HepG2 (cell line): Measurements from ENCODE around the gene ELAVL2. TPM values are rescaled to one million over a fixed set of nuclear protein-coding genes. Genes with fewer than 3 reads are reported as not detected.

Source experiments
- ATAC-seq: fragments of 200-7000 bp; cut with Tn5 transposase; 3 replicates; pipeline ENCODE4 v1.9.1; 2020; ENCODE audit warnings: mild to moderate bottlenecking, moderate library complexity
- BruUV-seq: library from RNA; stranded (reverse); fragments of 400-500 nt; replicated peaks from 2 replicates; lab custom pipeline; 2021; lab: Mats Ljungman, UMichigan
- CTCF ChIA-PET: fragments of 300-600 bp; formaldehyde crosslinking; extraction: SDS; loops from one replicate; lab custom pipeline; 2021; ENCODE audit warnings: low total read pairs, inconsistent platforms, low intra/inter-chr PET ratio; lab: Yijun Ruan, JAX
- POLR2A ChIA-PET: fragments of 350-600 bp; sonication (Branson Sonifier 250); formaldehyde crosslinking; loops from one replicate; lab custom pipeline; 2020; ENCODE audit warnings: antibody characterized with exemption, inconsistent platforms; lab: Yijun Ruan, JAX
- DNase-seq: peaks from one replicate; pipeline ENCODE4 v3.0.0-alpha.2; 2015; ENCODE audit warnings: low spot score
- FAIRE-seq: peaks from 3 replicates; lab custom pipeline; 2011; peaks lifted over from hg19 to GRCh38; lab: Jason Lieb, UNC
- H2AFZ ChIP-seq: one replicate; pipeline ENCODE4 v1.6.1; 2011; ENCODE audit warnings: low read length, inconsistent platforms
- H3K27ac ChIP-seq: fragments of 300-600 bp; 3 replicates; pipeline ENCODE4 v1.8.0; 2011; ENCODE audit warnings: mixed run types, mild to moderate bottlenecking, mixed read lengths, low read length, inconsistent platforms; ENCODE audit not compliant: insufficient read depth; ENCODE audit errors: extremely low read length
- H3K27me3 ChIP-seq, 2 experiments: fragments of 200-600 bp in 1 of 2; 2 replicates in 1 of 2; 3 replicates in 1 of 2; pipeline versions ENCODE4 v1.6.0 to v1.8.0; 2011; ENCODE audit warnings: low read length in 2 of 2, mild to moderate bottlenecking in 2 of 2, moderate library complexity in 2 of 2, inconsistent platforms in 1 of 2; ENCODE audit not compliant: insufficient read depth in 2 of 2, control insufficient read depth in 1 of 2
- H3K36me3 ChIP-seq, 2 experiments: fragments of 200-600 bp in 1 of 2; replicated peaks in 1 of 2; 2 replicates in 1 of 2; 3 replicates in 1 of 2; pipeline versions ENCODE4 v1.5.1 to v1.8.0; 2011; ENCODE audit warnings: low read length in 2 of 2, inconsistent platforms in 1 of 2; ENCODE audit not compliant: insufficient read depth in 2 of 2, control insufficient read depth in 1 of 2
- H3K4me1 ChIP-seq: 2 replicates; pipeline ENCODE4 v1.5.1; 2012; ENCODE audit warnings: low read length, inconsistent platforms; ENCODE audit not compliant: insufficient read depth
- H3K4me2 ChIP-seq: 2 replicates; pipeline ENCODE4 v1.6.0; 2011; ENCODE audit warnings: low read depth, low read length, inconsistent platforms
- H3K4me3 ChIP-seq, 3 experiments: fragments of 200-600 bp in 1 of 3; sonication (generic), shearing (Covaris generic) in 1 of 3; replicated peaks in 1 of 3; 2 replicates each; pipeline ENCODE4 v1.5.1; 2011 to 2016; ENCODE audit warnings: low read length in 3 of 3, inconsistent platforms in 2 of 3, low read depth in 2 of 3, mild to moderate bottlenecking in 2 of 3, control low read depth in 1 of 3, mixed read lengths in 1 of 3; ENCODE audit not compliant: insufficient read depth in 1 of 3
- H3K79me2 ChIP-seq: one replicate; pipeline ENCODE4 v1.6.1; 2011; ENCODE audit warnings: low read length, inconsistent platforms; ENCODE audit not compliant: insufficient read depth
- H3K9ac ChIP-seq: 2 replicates; pipeline ENCODE4 v1.6.0; 2011; ENCODE audit warnings: mild to moderate bottlenecking, low read depth, low read length, inconsistent platforms; ENCODE audit not compliant: insufficient read depth
- H3K9me3 ChIP-seq: 2 replicates; pipeline ENCODE4 v1.5.1; 2012; ENCODE audit warnings: mild to moderate bottlenecking, low read length
- H4K20me1 ChIP-seq: 2 replicates; pipeline ENCODE4 v1.6.0; 2011; ENCODE audit warnings: inconsistent platforms, mild to moderate bottlenecking, low read length, moderate library complexity; ENCODE audit not compliant: insufficient read depth
- FOXA1 ChIP-seq, 2 experiments: fragments of 450-650 bp in 1 of 2; sonication (generic) in 1 of 2; formaldehyde crosslinking in 1 of 2; IDR thresholded peaks; 2 replicates each; pipeline versions ENCODE4 v1.4.0 to v1.6.1; 2016 to 2020; ENCODE audit warnings: missing genetic modification reagents in 1 of 2
- KMT2B ChIP-seq: IDR thresholded peaks from 2 replicates; pipeline ENCODE4 v1.6.1; 2016; ENCODE audit warnings: missing genetic modification reagents, missing compliant biosample characterization
- MLLT10 ChIP-seq: sonication (generic); formaldehyde crosslinking; IDR thresholded peaks from 2 replicates; pipeline ENCODE4 v1.4.0; 2020; ENCODE audit warnings: missing genetic modification reagents
- SRSF9 ChIP-seq: fragments of 200-400 bp; formaldehyde crosslinking; IDR thresholded peaks from 2 replicates; pipeline ENCODE4 v1.6.1; 2018; ENCODE audit warnings: borderline replicate concordance, mild to moderate bottlenecking, low read depth, low read length; ENCODE audit not compliant: insufficient read depth, poor library complexity, severe bottlenecking
- SRY ChIP-seq: sonication (generic); formaldehyde crosslinking; IDR thresholded peaks from 2 replicates; pipeline ENCODE4 v1.8.0; 2022; ENCODE audit warnings: mild to moderate bottlenecking, missing genetic modification reagents
- TCF7L2 ChIP-seq: IDR thresholded peaks from 2 replicates; pipeline ENCODE4 v1.6.1; 2011; ENCODE audit warnings: mild to moderate bottlenecking, low read depth, low read length, moderate library complexity
- ZBTB7B ChIP-seq: sonication (generic); formaldehyde crosslinking; IDR thresholded peaks from 2 replicates; pipeline ENCODE4 v1.4.0; 2020; ENCODE audit warnings: missing genetic modification reagents
- ZNF20 ChIP-seq: sonication (generic); formaldehyde crosslinking; IDR thresholded peaks from 2 replicates; pipeline ENCODE4 v1.4.0; 2020; ENCODE audit warnings: mild to moderate bottlenecking, moderate library complexity, missing genetic modification reagents
- ZNF652 ChIP-seq: IDR thresholded peaks from 2 replicates; pipeline ENCODE4 v1.6.1; 2016; ENCODE audit warnings: low read depth, borderline replicate concordance
- WGBS: methylation state at CpG from one replicate; pipeline ENCODE4 v1.1.6; 2017; ENCODE audit warnings: low lambda C conversion rate; 5-methylcytosine and 5-hydroxymethylcytosine counted together
- in situ Hi-C: cut with HindIII; loops from 2 replicates; pipeline ENCODE4 v1.10.0; 2017; ENCODE audit warnings: low pct_unique_long_range_greater_than_20kb; ENCODE audit not compliant: extremely low pct_ligation_motif_present
- intact Hi-C: fragments of 100-400 bp; cut with micrococcal nuclease; formaldehyde crosslinking; loops from one replicate; pipeline ENCODE4 v1.10.0; 2022; ENCODE audit not compliant: unreplicated experiment
- polyA plus RNA-seq, 8 experiments: library from polyadenylated mRNA; depleted of rRNA in 3 of 8; stranded (reverse) in 7 of 8; unstranded in 1 of 8; fragments of >200 nt; fragmentation: Illumina TruSeq in 4 of 8; extraction: Trizol in 4 of 8; gene quantifications; 2 replicates each; pipeline versions ENCODE4 v1.2.1 to v1.2.3, GENCODE V29; 2011 to 2016; ENCODE audit warnings: low read depth in 4 of 8, missing spikeins in 1 of 8, mixed read lengths in 1 of 8; ENCODE audit not compliant: insufficient read depth in 1 of 8
- total RNA-seq, 5 experiments: library from RNA; depleted of rRNA; stranded (reverse); fragments of >200 nt; fragmentation: Illumina TruSeq; extraction: Trizol; gene quantifications; 2 replicates each; pipeline ENCODE4 v1.2.3, GENCODE V29; 2016; ENCODE audit warnings: low read depth in 1 of 5
- TF ChIP-seq, protein P1 (sequence below): sonication (generic); formaldehyde crosslinking; IDR thresholded peaks from 2 replicates; pipeline ENCODE4 v1.5.1; 2020; ENCODE audit warnings: missing genetic modification reagents, mild to moderate bottlenecking, borderline replicate concordance
- TF ChIP-seq, protein P2 (sequence below): sonication (generic); formaldehyde crosslinking; IDR thresholded peaks from 2 replicates; pipeline ENCODE4 v1.5.1; 2020; ENCODE audit warnings: mild to moderate bottlenecking, moderate library complexity, missing genetic modification reagents
- TF ChIP-seq, protein P3 (sequence below): sonication (generic); formaldehyde crosslinking; IDR thresholded peaks from 2 replicates; pipeline ENCODE4 v1.4.0; 2020; ENCODE audit warnings: missing genetic modification reagents
- TF ChIP-seq, protein P4 (sequence below): sonication (generic); formaldehyde crosslinking; IDR thresholded peaks from 2 replicates; pipeline ENCODE4 v1.9.0; 2021; ENCODE audit warnings: missing genetic modification reagents, mild to moderate bottlenecking, borderline replicate concordance
- TF ChIP-seq, protein P5 (sequence below): sonication (generic); formaldehyde crosslinking; IDR thresholded peaks from 2 replicates; pipeline ENCODE4 v1.4.0; 2020; ENCODE audit warnings: missing genetic modification reagents, borderline replicate concordance

The ELAVL2 gene
- total and polyA plus RNA-seq, 2 of the 13 experiments (the other 11 are each of a cell fraction or from before 2014, with no cell fraction given), result not detected

DNA sequence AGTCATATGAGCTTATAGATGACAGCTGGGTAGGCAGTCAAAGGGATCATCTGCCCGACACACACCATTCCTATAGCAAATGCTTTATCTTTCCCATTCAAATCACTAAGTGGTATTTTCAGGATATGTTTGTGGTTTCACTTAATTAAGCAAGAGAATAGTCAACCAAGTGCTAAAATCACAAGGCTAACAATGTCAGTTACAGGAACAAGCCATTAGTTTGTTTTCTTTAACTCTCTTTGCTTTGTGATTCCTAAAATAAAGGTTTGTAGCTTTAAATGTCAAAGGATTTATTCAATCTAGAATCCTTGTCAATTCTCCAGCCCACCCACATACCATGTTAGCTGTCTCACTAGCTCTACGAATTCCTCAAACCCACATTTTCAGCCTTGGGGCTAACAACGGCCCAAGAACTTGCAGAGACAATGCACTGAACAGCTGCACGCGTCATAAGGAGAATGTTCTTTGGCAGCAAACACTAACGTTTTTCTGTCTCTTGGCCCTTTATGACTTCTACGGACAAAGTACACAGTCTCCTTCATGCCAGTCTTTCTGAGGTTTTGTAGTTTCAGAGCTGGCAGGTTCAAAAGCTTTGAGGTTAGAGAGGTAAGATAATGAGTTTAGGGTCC, 56.6 kb downstream of the ELAVL2 start:
- Histone ChIP-seq H3K4me1 (no peaks in the 10 kb centered on the region), H3K4me3 (no peak overlapping the region), H3K9me3 (no peaks in the 10 kb centered on the region), H3K79me2 (no peaks in the 10 kb centered on the region), H4K20me1 (no peaks in the 10 kb centered on the region), H3K4me2 (no peak overlapping the region), H3K9ac (no peak overlapping the region), H3K36me3 (no peaks in the 10 kb centered on the region), H3K27me3 (no peaks in the 10 kb centered on the region), H3K27ac (no peak overlapping the region), H2AFZ (no peak overlapping the region)
- DNase-seq (no peak), ATAC-seq (no peak), FAIRE-seq (no peak)
- ChIA-PET CTCF (no interaction called here), POLR2A (no interaction called here)
- 4% methylated on average over 7 of the region's 7 CpGs for WGBS
- intact Hi-C loops, result no loop called here
- in situ Hi-C loops, result no loop called here
- no TSS peak for BruUV-seq
- TF ChIP-seq, protein P1, sequence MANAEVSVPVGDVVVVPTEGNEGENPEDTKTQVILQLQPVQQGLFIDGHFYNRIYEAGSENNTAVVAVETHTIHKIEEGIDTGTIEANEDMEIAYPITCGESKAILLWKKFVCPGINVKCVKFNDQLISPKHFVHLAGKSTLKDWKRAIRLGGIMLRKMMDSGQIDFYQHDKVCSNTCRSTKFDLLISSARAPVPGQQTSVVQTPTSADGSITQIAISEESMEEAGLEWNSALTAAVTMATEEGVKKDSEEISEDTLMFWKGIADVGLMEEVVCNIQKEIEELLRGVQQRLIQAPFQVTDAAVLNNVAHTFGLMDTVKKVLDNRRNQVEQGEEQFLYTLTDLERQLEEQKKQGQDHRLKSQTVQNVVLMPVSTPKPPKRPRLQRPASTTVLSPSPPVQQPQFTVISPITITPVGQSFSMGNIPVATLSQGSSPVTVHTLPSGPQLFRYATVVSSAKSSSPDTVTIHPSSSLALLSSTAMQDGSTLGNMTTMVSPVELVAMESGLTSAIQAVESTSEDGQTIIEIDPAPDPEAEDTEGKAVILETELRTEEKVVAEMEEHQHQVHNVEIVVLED, result no peak
- TF ChIP-seq, protein P2, sequence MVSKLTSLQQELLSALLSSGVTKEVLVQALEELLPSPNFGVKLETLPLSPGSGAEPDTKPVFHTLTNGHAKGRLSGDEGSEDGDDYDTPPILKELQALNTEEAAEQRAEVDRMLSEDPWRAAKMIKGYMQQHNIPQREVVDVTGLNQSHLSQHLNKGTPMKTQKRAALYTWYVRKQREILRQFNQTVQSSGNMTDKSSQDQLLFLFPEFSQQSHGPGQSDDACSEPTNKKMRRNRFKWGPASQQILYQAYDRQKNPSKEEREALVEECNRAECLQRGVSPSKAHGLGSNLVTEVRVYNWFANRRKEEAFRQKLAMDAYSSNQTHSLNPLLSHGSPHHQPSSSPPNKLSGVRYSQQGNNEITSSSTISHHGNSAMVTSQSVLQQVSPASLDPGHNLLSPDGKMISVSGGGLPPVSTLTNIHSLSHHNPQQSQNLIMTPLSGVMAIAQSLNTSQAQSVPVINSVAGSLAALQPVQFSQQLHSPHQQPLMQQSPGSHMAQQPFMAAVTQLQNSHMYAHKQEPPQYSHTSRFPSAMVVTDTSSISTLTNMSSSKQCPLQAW (CRISPR knock-in tag), result no peak
- TF ChIP-seq KMT2B (no peak), ZBTB7B (CRISPR knock-in tag) (no peak), TCF7L2 (no peak), SRSF9 (no peak), SRY (CRISPR knock-in tag) (no peak), MLLT10 (CRISPR knock-in tag) (no peak), ZNF652 (CRISPR knock-in tag) (no peak), FOXA1 (IDR thresholded peaks at IDR 0.05) (no peak), FOXA1 (CRISPR knock-in tag; IDR thresholded peaks at IDR 0.05) (no peak), ZNF20 (CRISPR knock-in tag) (no peak)
- TF ChIP-seq, protein P3, sequence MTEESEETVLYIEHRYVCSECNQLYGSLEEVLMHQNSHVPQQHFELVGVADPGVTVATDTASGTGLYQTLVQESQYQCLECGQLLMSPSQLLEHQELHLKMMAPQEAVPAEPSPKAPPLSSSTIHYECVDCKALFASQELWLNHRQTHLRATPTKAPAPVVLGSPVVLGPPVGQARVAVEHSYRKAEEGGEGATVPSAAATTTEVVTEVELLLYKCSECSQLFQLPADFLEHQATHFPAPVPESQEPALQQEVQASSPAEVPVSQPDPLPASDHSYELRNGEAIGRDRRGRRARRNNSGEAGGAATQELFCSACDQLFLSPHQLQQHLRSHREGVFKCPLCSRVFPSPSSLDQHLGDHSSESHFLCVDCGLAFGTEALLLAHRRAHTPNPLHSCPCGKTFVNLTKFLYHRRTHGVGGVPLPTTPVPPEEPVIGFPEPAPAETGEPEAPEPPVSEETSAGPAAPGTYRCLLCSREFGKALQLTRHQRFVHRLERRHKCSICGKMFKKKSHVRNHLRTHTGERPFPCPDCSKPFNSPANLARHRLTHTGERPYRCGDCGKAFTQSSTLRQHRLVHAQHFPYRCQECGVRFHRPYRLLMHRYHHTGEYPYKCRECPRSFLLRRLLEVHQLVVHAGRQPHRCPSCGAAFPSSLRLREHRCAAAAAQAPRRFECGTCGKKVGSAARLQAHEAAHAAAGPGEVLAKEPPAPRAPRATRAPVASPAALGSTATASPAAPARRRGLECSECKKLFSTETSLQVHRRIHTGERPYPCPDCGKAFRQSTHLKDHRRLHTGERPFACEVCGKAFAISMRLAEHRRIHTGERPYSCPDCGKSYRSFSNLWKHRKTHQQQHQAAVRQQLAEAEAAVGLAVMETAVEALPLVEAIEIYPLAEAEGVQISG (CRISPR knock-in tag), result no peak
- TF ChIP-seq, protein P4, sequence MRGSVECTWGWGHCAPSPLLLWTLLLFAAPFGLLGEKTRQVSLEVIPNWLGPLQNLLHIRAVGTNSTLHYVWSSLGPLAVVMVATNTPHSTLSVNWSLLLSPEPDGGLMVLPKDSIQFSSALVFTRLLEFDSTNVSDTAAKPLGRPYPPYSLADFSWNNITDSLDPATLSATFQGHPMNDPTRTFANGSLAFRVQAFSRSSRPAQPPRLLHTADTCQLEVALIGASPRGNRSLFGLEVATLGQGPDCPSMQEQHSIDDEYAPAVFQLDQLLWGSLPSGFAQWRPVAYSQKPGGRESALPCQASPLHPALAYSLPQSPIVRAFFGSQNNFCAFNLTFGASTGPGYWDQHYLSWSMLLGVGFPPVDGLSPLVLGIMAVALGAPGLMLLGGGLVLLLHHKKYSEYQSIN (CRISPR knock-in tag), result no peak
- TF ChIP-seq, protein P5, sequence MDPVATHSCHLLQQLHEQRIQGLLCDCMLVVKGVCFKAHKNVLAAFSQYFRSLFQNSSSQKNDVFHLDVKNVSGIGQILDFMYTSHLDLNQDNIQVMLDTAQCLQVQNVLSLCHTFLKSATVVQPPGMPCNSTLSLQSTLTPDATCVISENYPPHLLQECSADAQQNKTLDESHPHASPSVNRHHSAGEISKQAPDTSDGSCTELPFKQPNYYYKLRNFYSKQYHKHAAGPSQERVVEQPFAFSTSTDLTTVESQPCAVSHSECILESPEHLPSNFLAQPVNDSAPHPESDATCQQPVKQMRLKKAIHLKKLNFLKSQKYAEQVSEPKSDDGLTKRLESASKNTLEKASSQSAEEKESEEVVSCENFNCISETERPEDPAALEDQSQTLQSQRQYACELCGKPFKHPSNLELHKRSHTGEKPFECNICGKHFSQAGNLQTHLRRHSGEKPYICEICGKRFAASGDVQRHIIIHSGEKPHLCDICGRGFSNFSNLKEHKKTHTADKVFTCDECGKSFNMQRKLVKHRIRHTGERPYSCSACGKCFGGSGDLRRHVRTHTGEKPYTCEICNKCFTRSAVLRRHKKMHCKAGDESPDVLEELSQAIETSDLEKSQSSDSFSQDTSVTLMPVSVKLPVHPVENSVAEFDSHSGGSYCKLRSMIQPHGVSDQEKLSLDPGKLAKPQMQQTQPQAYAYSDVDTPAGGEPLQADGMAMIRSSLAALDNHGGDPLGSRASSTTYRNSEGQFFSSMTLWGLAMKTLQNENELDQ (CRISPR knock-in tag), result no peak
